ENCODE results near the gene ISYNA1. TPM values are rescaled to one million over a fixed set of nuclear protein-coding genes. Genes with fewer than 3 reads are reported as not detected.

ISYNA1 gene
- total and polyA plus RNA-seq, 2 of the 4 experiments (the other 2 are of a cell fraction), result 3.4 to 24.7 TPM

DNA sequence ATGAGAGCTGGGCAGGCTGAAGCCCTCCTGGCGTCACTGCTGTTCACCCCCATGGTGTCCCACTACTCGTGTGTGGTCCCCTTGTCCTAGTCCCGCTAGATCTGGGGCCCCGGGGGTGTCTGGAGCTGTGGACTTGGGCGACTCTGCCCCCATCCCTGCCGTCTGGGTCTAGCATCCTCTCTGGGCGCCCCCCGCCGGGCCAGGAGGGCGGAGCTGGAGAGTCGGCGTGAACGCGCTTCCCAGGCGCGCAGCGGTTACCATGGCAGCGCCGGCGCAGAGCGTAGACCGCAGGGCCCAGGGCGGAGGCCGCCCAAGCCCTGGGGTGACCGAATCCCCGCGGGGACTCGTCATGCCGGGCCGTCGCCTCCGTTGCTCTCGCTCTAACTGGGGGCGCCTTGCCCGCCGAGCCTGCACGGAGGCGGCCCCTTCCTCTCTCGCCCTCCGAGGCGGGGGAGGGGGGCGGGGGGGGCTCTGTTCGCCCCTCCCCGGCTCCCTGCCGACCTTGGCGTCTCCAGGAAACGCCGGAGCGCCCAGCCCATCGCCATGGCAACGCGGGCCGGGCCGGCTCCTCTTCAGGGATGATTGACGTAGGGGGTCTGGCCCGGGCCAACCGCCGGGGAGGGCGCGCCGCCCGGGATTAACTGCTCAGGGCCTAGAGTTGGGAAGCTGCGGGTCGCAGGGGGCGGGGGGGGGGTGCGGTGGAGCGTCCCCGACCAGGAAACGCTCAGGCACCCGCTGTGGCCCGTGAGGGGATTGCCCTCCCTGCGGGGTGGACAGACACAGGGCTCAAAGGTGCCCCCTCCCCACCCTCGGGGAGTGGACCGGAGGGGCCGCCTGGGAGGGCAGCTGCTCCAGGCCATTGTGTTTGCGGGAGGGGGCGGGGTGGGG is 8.9 kb downstream of the ISYNA1 start (continued):
- TF ChIP-seq, protein P1, sequence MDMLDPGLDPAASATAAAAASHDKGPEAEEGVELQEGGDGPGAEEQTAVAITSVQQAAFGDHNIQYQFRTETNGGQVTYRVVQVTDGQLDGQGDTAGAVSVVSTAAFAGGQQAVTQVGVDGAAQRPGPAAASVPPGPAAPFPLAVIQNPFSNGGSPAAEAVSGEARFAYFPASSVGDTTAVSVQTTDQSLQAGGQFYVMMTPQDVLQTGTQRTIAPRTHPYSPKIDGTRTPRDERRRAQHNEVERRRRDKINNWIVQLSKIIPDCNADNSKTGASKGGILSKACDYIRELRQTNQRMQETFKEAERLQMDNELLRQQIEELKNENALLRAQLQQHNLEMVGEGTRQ (IDR thresholded peaks at IDR 0.05; ENCODE audit: low read depth, low read length), result no peak
- TF ChIP-seq CHD1 (IDR thresholded peaks at IDR 0.05; ENCODE audit: low read depth, low read length) (no peak), RAD21 (IDR thresholded peaks at IDR 0.05; ENCODE audit: low read length) (no peak), SMC3 (IDR thresholded peaks at IDR 0.05; ENCODE audit: low read depth, low read length) (no peak), BHLHE40 (IDR thresholded peaks at IDR 0.05; ENCODE audit: low read depth, low read length) (no peak), RFX5 (IDR thresholded peaks at IDR 0.05; ENCODE audit: low read depth, low read length) (no peak), FOS (IDR thresholded peaks at IDR 0.05; ENCODE audit: low read depth, low read length) (no peak), MXI1 (IDR thresholded peaks at IDR 0.05; ENCODE audit: borderline replicate concordance, low read depth, low read length) (peak; percentile 54; the same call in 1 of the 2 replicates)
